LNCAP (cell line): ENCODE results near the gene HIVEP3.

Experiments used
- TF ChIP-seq, protein P1 (sequence below): fragments of 450-650 bp; IDR thresholded peaks from 2 replicates; pipeline ENCODE4 v1.5.1; 2017; ENCODE audit warnings: mild to moderate bottlenecking

The HIVEP3 gene

DNA sequence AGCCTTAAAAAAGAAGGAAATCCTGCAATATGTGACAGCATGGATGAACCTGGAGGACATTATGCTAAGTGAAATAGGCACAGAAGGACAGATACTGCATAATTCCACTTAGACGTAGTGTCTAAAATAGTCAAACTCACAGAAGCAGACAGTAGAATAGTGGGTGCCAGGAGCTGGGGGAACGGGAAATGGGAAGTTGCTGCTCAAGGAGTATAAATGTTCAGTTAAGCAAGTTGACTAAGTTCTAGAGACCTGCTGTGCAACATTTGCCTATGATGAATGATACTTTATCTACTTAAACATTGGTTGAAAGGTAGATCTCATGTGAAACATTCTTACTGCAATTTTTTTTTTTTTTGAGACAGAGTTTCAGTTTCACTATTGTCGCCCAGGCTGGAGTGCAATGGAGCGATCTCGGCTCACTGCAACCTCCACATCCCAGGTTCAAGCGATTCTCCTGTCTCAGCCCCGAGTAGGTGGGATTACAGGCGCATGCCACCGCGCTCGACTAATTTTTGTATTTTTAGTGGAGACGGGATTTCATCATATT is 197.8 kb downstream of the HIVEP3 start:
- TF ChIP-seq, protein P1, sequence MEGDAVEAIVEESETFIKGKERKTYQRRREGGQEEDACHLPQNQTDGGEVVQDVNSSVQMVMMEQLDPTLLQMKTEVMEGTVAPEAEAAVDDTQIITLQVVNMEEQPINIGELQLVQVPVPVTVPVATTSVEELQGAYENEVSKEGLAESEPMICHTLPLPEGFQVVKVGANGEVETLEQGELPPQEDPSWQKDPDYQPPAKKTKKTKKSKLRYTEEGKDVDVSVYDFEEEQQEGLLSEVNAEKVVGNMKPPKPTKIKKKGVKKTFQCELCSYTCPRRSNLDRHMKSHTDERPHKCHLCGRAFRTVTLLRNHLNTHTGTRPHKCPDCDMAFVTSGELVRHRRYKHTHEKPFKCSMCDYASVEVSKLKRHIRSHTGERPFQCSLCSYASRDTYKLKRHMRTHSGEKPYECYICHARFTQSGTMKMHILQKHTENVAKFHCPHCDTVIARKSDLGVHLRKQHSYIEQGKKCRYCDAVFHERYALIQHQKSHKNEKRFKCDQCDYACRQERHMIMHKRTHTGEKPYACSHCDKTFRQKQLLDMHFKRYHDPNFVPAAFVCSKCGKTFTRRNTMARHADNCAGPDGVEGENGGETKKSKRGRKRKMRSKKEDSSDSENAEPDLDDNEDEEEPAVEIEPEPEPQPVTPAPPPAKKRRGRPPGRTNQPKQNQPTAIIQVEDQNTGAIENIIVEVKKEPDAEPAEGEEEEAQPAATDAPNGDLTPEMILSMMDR = no peak

DNA sequence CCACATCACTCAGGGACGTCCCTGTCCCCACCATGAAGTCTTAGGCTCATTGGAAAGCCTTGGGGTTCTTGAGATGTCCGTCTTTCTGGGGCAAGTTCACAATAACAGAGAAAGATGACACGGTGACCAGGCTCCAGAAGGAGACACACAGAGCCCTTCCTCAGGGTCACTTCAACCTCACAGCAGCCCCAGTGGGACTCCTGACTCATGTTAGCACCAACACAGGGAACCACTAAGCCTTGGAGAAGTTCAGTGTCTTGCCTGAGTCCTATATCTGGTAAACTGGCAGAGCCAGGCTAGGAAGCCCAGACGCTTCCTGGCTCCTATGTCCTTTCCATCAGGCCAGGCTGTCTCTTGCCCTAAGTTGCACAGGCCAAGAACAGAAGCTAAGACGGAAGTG is 199.1 kb downstream of the HIVEP3 start:
- TF ChIP-seq, protein P1 = no peak

DNA sequence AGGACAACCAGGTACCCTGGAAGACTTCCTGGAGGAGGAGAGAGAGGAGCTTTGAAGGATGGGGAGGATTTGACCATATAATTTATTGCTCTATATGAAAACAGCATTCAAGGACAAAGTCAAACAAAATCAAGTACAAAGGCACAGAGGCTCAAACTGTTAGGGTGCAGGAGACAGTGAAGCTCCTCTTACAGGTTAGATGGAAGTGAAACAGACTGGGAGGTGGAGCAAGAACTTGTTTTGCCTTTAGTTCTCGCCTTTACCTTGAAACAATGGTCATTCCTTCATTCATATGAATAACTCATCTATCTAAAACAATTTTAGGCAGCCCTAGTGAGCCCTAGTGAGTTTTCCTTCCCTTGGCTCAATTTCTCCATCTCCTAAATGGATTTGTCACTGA is 199.6 kb downstream of the HIVEP3 start:
- TF ChIP-seq, protein P1 = no peak

DNA sequence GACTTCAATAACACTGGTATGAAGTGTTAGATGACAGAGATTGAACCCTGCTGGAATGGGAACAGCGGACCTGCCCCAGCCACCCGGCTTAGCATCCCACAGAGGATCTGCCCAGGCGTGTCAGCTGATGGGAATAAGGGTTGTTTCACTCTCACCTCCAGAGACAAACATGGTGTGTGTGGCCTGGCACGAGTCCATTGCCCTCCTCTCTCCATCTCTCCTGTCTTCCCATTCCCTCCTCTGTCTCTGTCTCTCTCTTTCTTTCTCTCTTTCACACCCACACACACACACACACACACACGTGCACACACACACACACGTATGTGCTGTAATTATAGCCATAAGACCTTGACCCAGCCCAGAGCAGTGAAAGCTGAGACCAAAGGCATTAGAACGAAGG is 200.2 kb downstream of the HIVEP3 start:
- TF ChIP-seq, protein P1 = no peak

DNA sequence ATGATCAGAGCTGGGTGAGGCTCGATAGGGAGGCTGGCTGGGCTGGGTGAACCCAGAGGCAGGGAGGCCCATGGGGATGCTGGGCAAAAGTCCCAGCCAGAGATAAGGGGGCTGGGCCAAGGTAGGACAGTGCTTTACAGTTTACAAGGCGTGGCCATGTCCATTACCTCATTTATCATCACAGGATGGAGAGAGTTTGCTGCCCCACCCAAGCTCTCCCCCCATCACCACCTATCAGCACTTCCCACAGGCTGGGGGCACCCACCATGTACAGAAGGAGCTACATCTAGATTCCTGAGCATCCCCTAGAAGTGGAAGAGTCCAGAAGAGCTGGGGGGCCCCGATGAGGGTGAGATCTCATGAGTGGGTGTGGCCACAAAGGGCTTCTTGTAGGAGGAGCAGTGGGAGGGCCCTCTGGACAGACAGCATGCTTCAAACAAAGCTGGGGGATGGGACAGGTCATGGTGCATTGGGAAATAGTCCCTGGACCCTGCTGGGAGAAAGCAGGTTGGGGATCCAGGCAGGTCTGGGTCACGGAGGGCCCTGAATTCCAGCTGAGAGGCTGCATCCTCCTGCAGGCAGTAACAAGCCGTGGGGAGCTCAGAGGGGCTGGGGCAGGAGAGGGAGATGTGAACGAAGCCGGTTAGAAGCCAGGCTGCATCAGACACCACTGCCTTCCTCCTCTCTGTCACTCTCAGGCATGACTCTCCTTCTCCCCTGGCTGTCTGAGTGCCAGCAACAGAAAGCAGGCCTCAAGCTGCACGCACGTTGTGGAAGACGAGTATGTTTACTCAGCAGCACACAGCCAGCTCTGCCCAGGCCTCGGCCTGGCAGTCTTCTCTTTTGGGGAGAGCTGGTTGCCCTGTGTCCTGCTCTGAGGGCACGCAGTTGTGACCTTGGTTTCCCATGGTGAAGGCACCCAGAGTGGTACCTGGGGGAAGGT is 202.3 kb downstream of the HIVEP3 start:
- TF ChIP-seq, protein P1 = no peak

DNA sequence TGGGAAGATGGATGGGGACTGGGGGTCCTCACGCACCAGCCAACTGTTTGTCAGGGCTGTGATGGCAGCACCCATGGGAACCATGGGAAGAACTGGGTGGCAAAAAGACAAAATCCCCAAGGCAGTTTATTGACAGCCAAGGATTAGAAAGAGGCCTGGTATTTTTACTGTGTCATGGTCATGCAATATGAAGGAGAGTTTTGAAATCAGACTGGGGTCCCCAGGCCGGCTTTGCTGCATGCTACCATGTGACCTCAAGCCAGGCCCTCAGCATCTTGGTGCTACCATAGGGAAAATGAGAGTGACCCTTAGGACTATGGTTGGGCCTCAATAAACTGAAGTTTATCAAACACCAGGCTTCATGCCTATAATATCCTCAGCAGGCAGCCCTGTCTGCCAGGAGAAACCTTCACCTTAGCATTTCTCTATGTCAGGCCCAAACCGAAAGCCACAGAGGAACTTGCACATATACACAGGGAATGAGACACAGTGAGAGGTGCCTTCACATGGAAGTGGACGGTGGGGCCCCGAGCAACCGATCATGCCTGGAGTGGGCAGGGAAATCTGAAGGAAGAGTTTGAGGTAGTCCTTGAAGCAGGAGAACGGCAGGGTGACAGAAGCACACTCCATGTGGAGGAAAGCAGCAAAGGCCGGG is 203.2 kb downstream of the HIVEP3 start:
- TF ChIP-seq, protein P1 = no peak

DNA sequence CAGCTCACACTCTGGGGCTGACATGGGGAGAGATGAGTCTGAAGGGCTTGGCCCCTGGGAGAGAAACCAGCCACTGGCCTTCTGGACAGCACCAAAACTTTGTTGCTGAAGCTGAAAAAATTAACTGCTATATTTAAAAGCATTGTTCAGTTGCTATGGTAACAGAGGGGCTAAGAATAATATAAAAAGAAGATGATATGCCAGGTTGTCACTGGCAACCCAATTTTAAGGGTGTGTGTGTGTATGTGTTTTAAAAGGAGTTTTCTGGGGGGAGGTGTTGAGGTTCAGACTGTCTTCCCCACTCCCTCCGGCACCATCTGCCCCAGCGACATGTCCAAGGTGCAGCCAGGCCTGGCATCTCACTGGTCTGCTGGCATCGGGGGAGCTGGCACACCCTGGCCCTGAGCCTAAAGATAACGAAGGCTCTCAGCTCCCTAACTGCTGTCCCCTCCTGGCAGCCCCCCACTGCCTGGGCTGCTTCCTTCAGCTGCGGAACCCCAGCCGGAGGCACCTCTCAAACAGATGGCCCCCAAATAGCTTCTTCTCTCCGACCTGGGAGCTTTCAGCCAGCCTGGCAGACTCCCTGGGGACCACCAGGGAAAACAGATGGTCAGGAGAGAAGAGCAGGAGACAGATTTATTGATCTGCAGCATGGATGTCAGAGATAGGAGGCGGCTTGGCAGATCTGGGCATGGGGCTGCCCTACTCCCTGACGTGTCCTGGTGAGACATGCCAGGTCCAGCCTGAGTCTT is 203.9 kb downstream of the HIVEP3 start:
- TF ChIP-seq, protein P1 = no peak
